Upper lobe of left lung (tissue), 4 donors: Measurements from ENCODE around the gene ATOH8.

Experiments used
- CTCF ChIP-seq, 6 experiments: fragments of 450-650 bp in 4 of 6; fragments of 200-600 bp in 2 of 6; sonication (generic) in 2 of 6; IDR thresholded peaks; one replicate each; pipeline ENCODE4 v1.5.1; 2016 to 2019; ENCODE audit warnings: antibody characterized with exemption in 6 of 6
- EP300 ChIP-seq, 4 donors: sonication (generic); formaldehyde crosslinking; IDR thresholded peaks; one replicate each; pipeline ENCODE4 v1.5.1; 2017; ENCODE audit warnings: antibody characterized with exemption in 4 of 4, control low read depth in 2 of 4
- POLR2A ChIP-seq, 4 donors: fragments of 450-650 bp; IDR thresholded peaks; one replicate each; pipeline ENCODE4 v1.5.1; 2016 to 2017; ENCODE audit warnings: antibody characterized with exemption in 4 of 4, mild to moderate bottlenecking in 2 of 4
- POLR2AphosphoS5 ChIP-seq, 2 donors: sonication (generic); formaldehyde crosslinking; IDR thresholded peaks; one replicate each; pipeline ENCODE4 v1.5.1; 2017; ENCODE audit warnings: antibody characterized with exemption in 2 of 2

GRCh38 chr2:85708641-85709040, 45.1 kb upstream of the ATOH8 start:
- TF ChIP-seq CTCF (IDR thresholded peaks at IDR 0.05) (peak in 1 of 6 experiments; percentile 20), POLR2A (IDR thresholded peaks at IDR 0.05) (peak in 1 of 4 donors; percentile 17), POLR2AphosphoS5 (IDR thresholded peaks at IDR 0.05) (peak; percentile 95 to 99), EP300 (IDR thresholded peaks at IDR 0.05) (peak; percentile 99 to 100 (median 100))
